ENCODE data around the gene STARD9.

GRCh38 chr15:42584031-42584765 lies 8.8 kb downstream of the STARD9 start:
- TF ChIP-seq POLR2A (IDR thresholded peaks at IDR 0.05; ENCODE audit: extremely low read depth, insufficient read length) (no peak), MAX (IDR thresholded peaks at IDR 0.05; ENCODE audit: low read depth, low read length) (no peak), CTCF (IDR thresholded peaks at IDR 0.05; ENCODE audit: low read depth, low read length) (no peak)
